Measurements from ENCODE around the gene LMO7.
A peak's percentile ranks its signal among the peaks of the same experiment; 100 is the strongest.

LMO7 gene

GRCh38 chr13:75843074-75843473, 206.9 kb downstream of the LMO7 start:
- DNase-seq (ENCODE audit: low read depth in 2 of 2) = no peak

DNA sequence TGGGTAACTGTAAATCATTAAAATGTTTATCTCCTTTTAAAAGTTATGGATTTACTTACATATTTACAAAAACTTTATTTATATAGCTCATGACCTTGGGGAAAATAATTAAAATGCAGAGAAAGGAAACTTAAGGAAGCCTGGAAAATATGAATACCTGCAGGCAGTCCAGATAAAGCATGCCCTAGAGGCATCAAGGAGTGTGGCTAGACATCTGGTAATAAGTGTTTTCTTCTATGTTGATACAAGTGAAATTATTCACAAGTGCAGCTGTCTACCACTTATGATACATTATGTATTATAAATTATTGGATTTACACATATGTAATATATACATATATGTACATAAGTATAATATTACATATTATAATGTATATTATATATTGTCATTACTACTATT, 207.9 kb downstream of the LMO7 start:
- DNase-seq (ENCODE audit: low read depth in 2 of 2) = no peak

- DNase-seq (ENCODE audit: low read depth in 2 of 2) = no peak
Observed at GRCh38 chr13:75847588-75847987, 211.5 kb downstream of the LMO7 start.

- no peak for DNase-seq (ENCODE audit: low read depth in 2 of 2)
Observed at GRCh38 chr13:75850916-75851315, 214.8 kb downstream of the LMO7 start.

DNA sequence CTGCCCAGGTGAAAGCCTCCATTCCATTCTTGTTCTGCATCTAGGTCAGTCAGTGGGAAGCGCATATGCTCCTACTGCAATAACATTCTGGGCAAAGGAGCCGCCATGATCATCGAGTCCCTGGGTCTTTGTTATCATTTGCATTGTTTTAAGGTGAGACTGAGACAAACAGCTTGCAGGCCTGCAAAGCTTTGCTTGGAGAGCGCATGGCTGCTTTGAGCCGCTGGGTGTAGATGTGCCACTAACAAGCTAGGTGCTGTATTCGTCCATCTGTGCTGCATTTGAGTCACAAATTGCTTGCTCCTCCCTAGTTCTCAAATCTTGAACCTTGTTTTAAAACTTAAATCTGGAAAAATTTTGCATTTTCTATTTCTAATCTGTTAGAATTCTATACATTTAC, 219.1 kb downstream of the LMO7 start:
- no peak for DNase-seq (ENCODE audit: low read depth in 2 of 2)

DNA sequence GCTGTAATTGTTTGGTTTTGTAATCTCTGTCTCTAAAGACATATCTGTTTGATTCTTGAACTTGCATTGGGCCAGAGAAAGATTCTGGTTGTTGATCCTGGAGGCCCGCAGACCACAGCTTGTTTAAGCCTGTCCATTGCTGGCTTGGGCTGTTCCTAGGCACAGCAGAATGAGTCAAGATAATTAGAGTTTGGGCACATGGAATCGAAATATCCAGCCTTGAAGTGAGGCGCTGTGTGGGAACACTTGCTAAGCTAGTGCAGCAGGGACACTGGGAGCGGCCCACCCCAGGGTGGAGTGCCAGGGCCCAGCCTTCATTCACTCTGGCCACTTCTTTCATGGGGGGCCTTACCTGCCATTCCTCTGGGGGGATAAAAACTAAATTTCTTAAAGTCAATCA, 219.7 kb downstream of the LMO7 start:
- DNase-seq (ENCODE audit: low read depth in 2 of 2) = no peak

DNA sequence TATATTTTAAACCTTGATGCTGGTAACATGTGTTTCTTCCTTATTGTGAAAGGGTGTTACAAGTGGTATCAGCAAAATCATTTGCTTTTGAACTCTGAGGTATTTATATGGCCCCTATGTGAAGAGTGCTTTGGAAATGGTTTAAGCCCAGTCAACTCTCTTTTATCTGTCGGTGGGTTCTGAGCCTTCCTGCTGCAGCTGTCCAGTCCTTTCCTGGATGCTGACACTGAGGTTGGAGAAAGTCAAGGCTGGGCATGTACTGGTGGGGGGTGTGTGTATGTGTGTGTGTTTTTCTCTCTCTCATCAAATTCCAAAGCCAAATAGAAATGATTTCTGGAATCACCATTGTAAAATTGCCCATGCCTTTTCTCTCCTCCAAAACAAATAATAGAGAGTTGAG, 221.2 kb downstream of the LMO7 start:
- no peak for DNase-seq (ENCODE audit: low read depth in 2 of 2)

DNA sequence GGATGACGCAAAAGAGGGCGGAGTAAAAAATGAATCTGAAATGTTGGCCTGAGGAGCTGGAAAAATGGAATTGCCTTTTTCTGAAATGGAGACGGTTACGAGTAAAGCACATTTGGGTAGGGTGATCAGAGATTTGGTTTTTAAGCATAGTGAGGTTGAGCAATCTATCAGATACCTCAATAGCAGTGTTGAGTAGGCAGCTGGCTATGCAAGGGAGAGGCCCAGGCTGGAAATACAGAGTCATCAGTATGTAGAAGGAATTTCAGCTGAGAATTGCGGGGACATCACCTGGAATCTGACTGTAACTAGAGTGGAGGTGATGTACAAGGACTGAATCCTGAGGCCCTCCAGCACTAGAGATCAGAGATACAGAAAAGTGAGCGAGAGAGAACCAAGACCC, 224.8 kb downstream of the LMO7 start:
- DNase-seq (ENCODE audit: low read depth in 2 of 2) = no peak

DNA sequence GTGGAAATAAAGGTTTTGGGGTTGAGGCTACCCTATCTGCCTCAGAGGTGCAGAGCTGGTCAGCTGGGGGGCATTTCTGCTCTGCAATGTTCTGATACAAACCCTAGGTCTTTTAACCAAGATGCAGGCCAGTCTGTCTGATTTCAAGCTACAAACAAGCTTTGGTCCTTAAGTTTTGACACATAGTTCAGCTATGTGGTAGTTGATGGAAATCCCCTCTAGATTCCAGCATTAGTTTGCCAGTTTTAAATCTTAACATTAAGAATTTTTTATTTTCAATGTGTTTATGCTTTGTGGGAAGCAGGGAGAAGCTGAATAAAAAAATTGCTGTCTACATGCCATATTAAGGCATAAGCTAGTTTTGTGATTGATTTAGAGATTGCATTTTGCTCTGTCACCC, 225.7 kb downstream of the LMO7 start:
- no peak for DNase-seq (ENCODE audit: low read depth in 2 of 2)

DNA sequence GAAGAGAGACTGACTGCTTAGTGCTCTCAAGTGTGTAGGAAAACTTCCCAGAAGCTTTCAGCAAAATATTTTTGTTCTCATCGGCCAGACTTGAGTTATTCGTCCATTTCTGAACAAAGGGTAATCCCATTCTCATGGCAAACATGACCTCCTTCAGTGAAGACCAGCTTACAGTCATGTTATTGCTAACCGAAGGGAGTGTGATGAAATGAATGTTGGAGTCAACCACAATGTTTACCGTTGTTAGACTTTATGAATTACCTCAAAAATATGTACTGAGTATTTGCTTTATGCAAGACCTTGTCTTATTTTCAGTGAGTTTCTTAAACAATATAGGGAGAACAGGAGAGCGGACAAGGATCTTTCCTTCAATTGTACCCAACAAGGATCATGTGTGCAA, 228.6 kb downstream of the LMO7 start:
- DNase-seq (ENCODE audit: low read depth in 2 of 2) = no peak

- no peak for DNase-seq (ENCODE audit: low read depth in 2 of 2)
Observed at GRCh38 chr13:75867379-75868117, 231.4 kb downstream of the LMO7 start.

DNA sequence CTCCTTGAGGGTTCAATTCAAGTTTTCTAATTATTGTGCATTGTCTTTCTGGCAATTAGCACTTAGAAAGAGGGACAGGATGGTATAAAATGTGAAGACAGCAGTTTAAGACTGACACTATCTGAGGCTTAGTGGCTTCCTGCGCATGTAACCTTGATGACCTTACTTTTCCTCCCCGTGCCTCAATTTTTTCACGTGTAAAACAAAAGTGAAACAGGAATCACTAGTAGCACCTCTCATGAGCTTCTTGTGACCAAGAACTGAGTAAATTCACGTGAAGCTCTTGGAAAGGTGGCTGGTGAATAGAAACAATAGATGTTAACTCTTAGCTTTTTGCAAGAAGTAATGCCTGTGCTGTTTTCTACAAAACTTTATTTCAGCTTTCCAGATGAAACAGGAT, 233.9 kb downstream of the LMO7 start:
- no peak for DNase-seq (ENCODE audit: low read depth in 2 of 2)

- no peak for DNase-seq (ENCODE audit: low read depth in 2 of 2)
Observed at GRCh38 chr13:75870397-75870903, 234.3 kb downstream of the LMO7 start.

DNA sequence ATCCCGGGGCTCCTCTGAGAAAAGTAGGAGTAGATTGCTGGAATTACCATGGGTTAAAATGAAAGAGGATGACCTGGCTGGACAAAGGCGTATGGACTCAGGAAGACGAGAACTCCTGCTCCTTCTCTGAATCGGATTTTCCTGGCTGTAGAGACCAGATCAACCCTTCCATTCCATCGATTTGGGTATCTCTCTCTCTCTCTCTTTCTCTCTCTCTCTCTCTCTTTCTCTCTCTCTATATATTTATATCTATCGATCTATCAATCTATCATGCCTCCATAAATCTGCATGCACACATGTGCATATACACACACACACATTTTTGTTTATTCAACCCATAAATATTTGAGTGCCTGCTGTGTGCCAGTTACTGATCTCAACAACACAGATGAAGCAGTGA, 234.9 kb downstream of the LMO7 start:
- no peak for DNase-seq (ENCODE audit: low read depth in 2 of 2)

GRCh38 chr13:75872980-75873379, 236.8 kb downstream of the LMO7 start:
- no peak for DNase-seq (ENCODE audit: low read depth in 2 of 2)

GRCh38 chr13:75873494-75873893, 237.4 kb downstream of the LMO7 start:
- DNase-seq (ENCODE audit: low read depth in 2 of 2) = no peak

GRCh38 chr13:75875450-75875849, 239.3 kb downstream of the LMO7 start:
- DNase-seq (ENCODE audit: low read depth in 2 of 2) = no peak

GRCh38 chr13:75876142-75877050, 240.3 kb downstream of the LMO7 start:
- DNase-seq (ENCODE audit: low read depth in 2 of 2) = peak; percentile 7 to 10

DNA sequence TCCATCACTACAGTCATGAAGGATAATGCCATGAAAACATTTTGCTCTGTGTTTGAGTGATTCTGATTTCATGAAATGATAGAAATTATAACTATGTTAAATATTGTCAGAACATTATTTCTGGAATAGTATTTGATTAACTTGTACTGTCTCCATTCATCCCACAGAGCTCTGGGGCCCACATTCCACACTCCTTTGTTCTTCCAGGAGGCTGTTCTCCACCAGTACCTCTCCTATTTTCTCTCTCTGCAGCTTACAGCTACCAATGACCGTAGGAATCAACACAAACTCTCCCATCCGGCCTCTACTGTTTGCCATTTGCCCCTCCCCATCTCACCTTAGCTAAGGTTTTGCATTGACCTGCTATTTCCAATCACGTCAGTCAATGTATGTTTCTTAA, 240.9 kb downstream of the LMO7 start:
- no peak for DNase-seq (ENCODE audit: low read depth in 2 of 2)

- DNase-seq (ENCODE audit: low read depth in 2 of 2) = no peak
Observed at GRCh38 chr13:75879656-75880055, 243.5 kb downstream of the LMO7 start.

DNA sequence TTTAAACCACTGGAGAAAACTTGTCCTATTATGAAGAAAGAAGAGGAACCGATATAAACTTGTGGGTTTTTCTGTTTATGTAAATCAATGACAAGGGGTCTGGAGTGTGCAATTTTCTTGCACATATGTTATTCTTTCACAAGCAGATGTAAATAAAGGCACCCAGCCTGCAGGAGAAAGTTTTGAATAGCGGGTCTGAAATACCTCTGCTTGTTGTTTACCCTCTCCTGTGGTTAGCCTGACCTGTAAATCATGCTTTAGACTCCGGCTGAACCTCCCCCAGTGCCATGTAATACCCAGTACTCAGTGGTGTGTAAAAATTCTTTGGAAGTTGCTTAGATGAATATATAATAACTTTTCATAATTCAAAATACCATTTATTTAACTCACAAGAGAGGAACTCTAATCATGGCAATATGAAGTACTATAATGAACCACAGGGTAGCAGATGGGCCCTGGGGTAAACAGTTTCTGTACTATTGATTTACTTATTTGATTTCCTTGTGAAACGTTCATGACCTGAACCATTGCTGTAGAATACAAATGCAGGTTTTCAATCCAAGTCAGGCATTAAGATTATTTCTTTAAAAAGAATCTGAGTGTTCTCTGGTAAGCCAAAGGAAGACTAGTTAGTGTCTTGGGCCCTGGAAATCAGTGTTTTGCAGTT, 245.1 kb downstream of the LMO7 start:
- DNase-seq (ENCODE audit: low read depth in 2 of 2) = no peak

DNA sequence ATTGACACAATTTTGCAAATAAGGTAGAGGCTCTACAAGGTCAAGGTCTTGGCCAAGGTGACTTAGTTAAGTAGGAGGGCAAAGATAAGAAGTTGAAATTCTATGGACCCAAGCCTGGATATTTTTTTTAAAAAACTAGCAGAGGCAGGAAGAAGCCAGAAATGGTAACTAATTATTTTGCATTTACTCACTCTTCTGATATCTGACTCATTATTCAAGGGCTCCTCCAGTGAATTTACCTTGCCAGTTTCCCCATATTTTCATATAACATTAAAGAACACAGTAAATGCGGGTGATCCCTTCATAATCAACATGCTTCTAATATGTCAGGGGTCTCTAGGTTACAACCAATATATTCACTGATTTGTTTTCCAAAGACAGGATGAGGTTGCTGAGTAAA, 246.1 kb downstream of the LMO7 start:
- DNase-seq (ENCODE audit: low read depth in 2 of 2) = no peak
